AG04450 (cell line): ENCODE data around the gene CHCT1. TPM values are rescaled to one million over a fixed set of nuclear protein-coding genes. Genes with fewer than 3 reads are reported as not detected.

Experiments used
- CTCF ChIA-PET: fragments of 300-600, 350-600 bp; formaldehyde crosslinking; extraction: SDS; loops from one replicate; lab custom pipeline; 2022; ENCODE audit warnings: antibody characterized with exemption, inconsistent platforms; lab: Charles Lee
- POLR2A ChIA-PET: fragments of 350-600 bp; formaldehyde crosslinking; extraction: SDS; loops from one replicate; lab custom pipeline; 2021; ENCODE audit warnings: antibody characterized with exemption, inconsistent platforms; lab: Yijun Ruan, JAX
- DNase-seq: peaks from one replicate; pipeline ENCODE4 v3.0.0-alpha.2; 2011; ENCODE audit warnings: low read depth, low spot score
- H3K27ac ChIP-seq: one replicate; pipeline ENCODE4 v1.5.1; 2012; ENCODE audit warnings: low read depth, low read length, control low read depth
- H3K27me3 ChIP-seq: one replicate; pipeline ENCODE4 v1.6.0; 2012; ENCODE audit warnings: low read length; ENCODE audit not compliant: control insufficient read depth, insufficient read depth
- H3K4me3 ChIP-seq: 2 replicates; pipeline ENCODE4 v1.5.1; 2011; ENCODE audit warnings: mild to moderate bottlenecking, low read depth, low read length, control low read depth
- H3K9me3 ChIP-seq: 2 replicates; pipeline ENCODE4 v1.5.1; 2012; ENCODE audit warnings: low read length; ENCODE audit not compliant: control insufficient read depth, insufficient read depth
- polyA plus RNA-seq: library from polyadenylated mRNA; depleted of rRNA; stranded (reverse); fragments of >200 nt; gene quantifications from 2 replicates; pipeline ENCODE4 v1.2.3, GENCODE V29; 2011
- TF ChIP-seq, protein P1 (sequence below): IDR thresholded peaks from 2 replicates; pipeline ENCODE4 v1.5.1; 2011; ENCODE audit warnings: low read depth, low read length, control low read depth, inconsistent platforms

CHCT1 gene
- polyA plus RNA-seq, 1 experiment, result not detected

GRCh38 chr17:60393840-60394723 is 28.2 kb upstream of the CHCT1 start:
- peaks cover 3% of the 10 kb centered on the region; the same call in 1 of the 2 replicates for H3K9me3 ChIP-seq
- ChIA-PET POLR2A (no interaction called here), CTCF (no interaction called here)
- TF ChIP-seq, protein P1, sequence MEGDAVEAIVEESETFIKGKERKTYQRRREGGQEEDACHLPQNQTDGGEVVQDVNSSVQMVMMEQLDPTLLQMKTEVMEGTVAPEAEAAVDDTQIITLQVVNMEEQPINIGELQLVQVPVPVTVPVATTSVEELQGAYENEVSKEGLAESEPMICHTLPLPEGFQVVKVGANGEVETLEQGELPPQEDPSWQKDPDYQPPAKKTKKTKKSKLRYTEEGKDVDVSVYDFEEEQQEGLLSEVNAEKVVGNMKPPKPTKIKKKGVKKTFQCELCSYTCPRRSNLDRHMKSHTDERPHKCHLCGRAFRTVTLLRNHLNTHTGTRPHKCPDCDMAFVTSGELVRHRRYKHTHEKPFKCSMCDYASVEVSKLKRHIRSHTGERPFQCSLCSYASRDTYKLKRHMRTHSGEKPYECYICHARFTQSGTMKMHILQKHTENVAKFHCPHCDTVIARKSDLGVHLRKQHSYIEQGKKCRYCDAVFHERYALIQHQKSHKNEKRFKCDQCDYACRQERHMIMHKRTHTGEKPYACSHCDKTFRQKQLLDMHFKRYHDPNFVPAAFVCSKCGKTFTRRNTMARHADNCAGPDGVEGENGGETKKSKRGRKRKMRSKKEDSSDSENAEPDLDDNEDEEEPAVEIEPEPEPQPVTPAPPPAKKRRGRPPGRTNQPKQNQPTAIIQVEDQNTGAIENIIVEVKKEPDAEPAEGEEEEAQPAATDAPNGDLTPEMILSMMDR, result no peak
- no peak overlapping the region for H3K4me3 ChIP-seq
- no peak for DNase-seq
- no peaks in the 10 kb centered on the region for H3K27me3 ChIP-seq
- no peak overlapping the region for H3K27ac ChIP-seq

DNA sequence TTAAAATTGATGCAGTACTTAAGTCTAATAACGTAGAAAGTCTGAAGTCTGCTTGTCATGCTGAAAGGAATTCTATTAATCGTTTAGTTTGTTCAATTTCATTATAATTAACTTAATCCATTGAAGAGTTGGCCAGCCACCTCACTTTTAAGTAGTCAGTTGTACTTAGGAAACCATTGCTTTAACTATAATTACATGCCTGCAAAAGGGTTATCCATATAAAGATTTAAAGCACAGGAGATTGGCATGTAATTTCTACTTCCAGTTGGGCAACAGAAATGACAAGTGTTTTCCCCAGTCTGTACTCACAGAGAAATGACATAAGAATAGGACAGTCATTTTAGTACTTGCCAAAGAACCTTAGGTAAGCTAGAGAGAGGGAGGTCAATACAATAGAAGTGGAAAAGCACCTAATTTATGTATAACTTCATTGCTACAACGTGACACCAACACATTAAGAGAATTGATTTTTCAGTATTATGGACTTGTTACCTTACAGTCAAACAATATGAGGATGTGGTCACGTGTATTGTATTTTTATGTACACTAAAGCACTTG is 26.7 kb upstream of the CHCT1 start:
- Histone ChIP-seq H3K4me3 (no peak overlapping the region), H3K27me3 (no peaks in the 10 kb centered on the region), H3K9me3 (peaks cover 3% of the 10 kb centered on the region; the same call in 1 of the 2 replicates), H3K27ac (no peak overlapping the region)
- POLR2A ChIA-PET, result no interaction called here
- DNase-seq, result no peak
- CTCF ChIA-PET, result no interaction called here
- TF ChIP-seq, protein P1, result no peak

- peaks cover 3% of the 10 kb centered on the region; the same call in 1 of the 2 replicates for H3K9me3 ChIP-seq
- POLR2A ChIA-PET, result no interaction called here
- CTCF ChIA-PET, result interaction anchor here (0.7 kb wide), 1 partner anchor 148 kb away, joined by 3 read pairs; no protein-coding TSS in a partner anchor
- DNase-seq, result no peak
- no peaks in the 10 kb centered on the region for H3K27me3 ChIP-seq
- no peak overlapping the region for H3K4me3 ChIP-seq
- no peak overlapping the region for H3K27ac ChIP-seq
- TF ChIP-seq, protein P1, result no peak
Observed at GRCh38 chr17:60396412-60396811, 25.9 kb upstream of the CHCT1 start.

GRCh38 chr17:60398227-60398959 is 23.9 kb upstream of the CHCT1 start:
- TF ChIP-seq, protein P1, result no peak
- H3K27ac ChIP-seq, result no peak overlapping the region
- ChIA-PET POLR2A (no interaction called here), CTCF (interaction anchor here (1.0 kb wide), 1 partner anchor 168 kb away, joined by 3 read pairs; no protein-coding TSS in a partner anchor)
- H3K9me3 ChIP-seq, result no peaks in the 10 kb centered on the region
- DNase-seq, result no peak
- no peaks in the 10 kb centered on the region for H3K27me3 ChIP-seq
- no peak overlapping the region for H3K4me3 ChIP-seq
